Heart left ventricle (tissue), 16 donors: Measurements from ENCODE around the gene GALNT9. TPM values are rescaled to one million over a fixed set of nuclear protein-coding genes. Genes with fewer than 3 reads are reported as not detected.
"Not testable (repeated sequence)": the region's sequence is repeated elsewhere in the genome, so short reads cannot be mapped to it uniquely, and the experiment has no call there.

Experiments
- ATAC-seq, 4 donors: fragments of 200-7000 bp; cut with Tn5 transposase; one replicate each; pipeline ENCODE4 v1.9.1; 2020 to 2022; ENCODE audit warnings: moderate library complexity in 4 of 4, mild to moderate bottlenecking in 3 of 4, moderate number of reproducible peaks in 1 of 4
- DNase-seq, 5 donors: peaks; one replicate each; pipeline ENCODE4 v3.0.0-alpha.2; 2020
- H3K27ac ChIP-seq, 12 donors: fragments of 200-600 bp; sonication (generic) in 4 of 12; one replicate each; pipeline versions ENCODE4 v1.5.0 to v1.8.0; 2016 to 2022; ENCODE audit warnings: mild to moderate bottlenecking in 2 of 12
- H3K27me3 ChIP-seq, 9 donors: fragments of 200-600 bp; sonication (generic) in 2 of 9; one replicate each; pipeline versions ENCODE4 v1.5.1 to v1.8.0; 2016 to 2022; ENCODE audit warnings: mild to moderate bottlenecking in 3 of 9
- H3K36me3 ChIP-seq, 9 donors: fragments of 200-600 bp; sonication (generic) in 2 of 9; one replicate each; pipeline versions ENCODE4 v1.5.0 to v1.8.0; 2018 to 2022; ENCODE audit warnings: mild to moderate bottlenecking in 2 of 9
- H3K4me1 ChIP-seq, 12 donors: fragments of 200-600 bp; sonication (generic) in 4 of 12; one replicate each; pipeline versions ENCODE4 v1.5.0 to v1.8.0; 2016 to 2022; ENCODE audit warnings: mild to moderate bottlenecking in 3 of 12
- H3K4me3 ChIP-seq, 12 donors: fragments of 200-600 bp; sonication (generic) in 4 of 12; one replicate each; pipeline versions ENCODE4 v1.5.0 to v1.8.0; 2017 to 2022; ENCODE audit warnings: mild to moderate bottlenecking in 9 of 12, moderate library complexity in 4 of 12
- H3K9me3 ChIP-seq, 12 donors: fragments of 200-600 bp; sonication (generic) in 4 of 12; one replicate each; pipeline versions ENCODE4 v1.5.0 to v1.8.0; 2016 to 2022; ENCODE audit warnings: mild to moderate bottlenecking in 1 of 12
- CTCF ChIP-seq, 12 donors: fragments of 200-600 bp; sonication (generic) in 4 of 12; IDR thresholded peaks; one replicate each; pipeline versions ENCODE4 v1.5.0 to v1.8.0; 2018 to 2022; ENCODE audit warnings: antibody characterized with exemption in 12 of 12, mild to moderate bottlenecking in 5 of 12
- POLR2A ChIP-seq, 2 donors: fragments of 450-650 bp; IDR thresholded peaks; one replicate each; pipeline ENCODE4 v1.6.1; 2017; ENCODE audit warnings: antibody characterized with exemption in 2 of 2, mild to moderate bottlenecking in 2 of 2, moderate library complexity in 2 of 2
- whole genome bisulfite sequencing, 4 donors: extraction: QIAGEN DNeasy Blood & Tissue Kit in 2 of 4; methylation state at CpG; one replicate each; pipeline versions ENCODE4 v1.1.5 to v1.1.7; 2013 to 2018; 5-methylcytosine and 5-hydroxymethylcytosine counted together
- intact Hi-C, 10 donors: fragments of 100-400 bp; cut with DNase I; formaldehyde crosslinking; loops; one replicate each; pipeline versions ENCODE4 v1.11.1 to v1.14.2; 2022
- polyA plus RNA-seq, 2 donors: library from polyadenylated mRNA; stranded (reverse); fragments of 200-250 nt; gene quantifications; one replicate each; pipeline ENCODE4 v1.2.3, GENCODE V29; 2013
- total RNA-seq, 9 donors: library from RNA; depleted of rRNA in 2 of 9; stranded (reverse); fragments of >200 nt in 2 of 9; fragmentation: NEBNext Ultra II Directional in 3 of 9; extraction: Animal tissue kit (Norgen Biotek cat#: 25700) in 3 of 9; gene quantifications; one replicate each; pipeline versions ENCODE4 v1.1.0 to v1.2.4, GENCODE V29; 2016 to 2023
- donor health status: ischemic (EF 13 %, LVEDD 7.1; RV severe dilation, severe dysfunction).
- donor health status: healthy with polysubstance abuse.
- donor health status: DM: no; HTN: yes; CAD: no.
- donor health status: DM: no; HTN: no; CAD: no.
- donor health status: ischemic (EF 25% LVEDD 6.9; RV normal size, moderate dysfunction).
- donor health status: ischemic (EF 25% LVEDD 5.7; RV mildly dilated, moderate dysfunction).
- donor health status: healthy.
- donor health status: DM: yes; HTN: yes; CAD: no.
- donor health status: ischemic (EF 35%, LVEDD 5.7; RV mildly dilated, moderate dysfunction).
- donor health status: nonischemic (EF 11% LVEDD 7.7; RV severe dilation, severe dysfunction).
- donor health status: DM: yes; HTN: yes; CAD: no.
- donor health status: PGD.
- donor health status: ischemic (EF 29% LVEDD 5.4; RV normal size, mild dysfunction).
- donor health status: nonischemic (EF 23%, LVEDD 6.1; RV moderate dilation, normal function).

Gene GALNT9
- total and polyA plus RNA-seq, 11 donors: 10.3 TPM; not detected in 10

DNA sequence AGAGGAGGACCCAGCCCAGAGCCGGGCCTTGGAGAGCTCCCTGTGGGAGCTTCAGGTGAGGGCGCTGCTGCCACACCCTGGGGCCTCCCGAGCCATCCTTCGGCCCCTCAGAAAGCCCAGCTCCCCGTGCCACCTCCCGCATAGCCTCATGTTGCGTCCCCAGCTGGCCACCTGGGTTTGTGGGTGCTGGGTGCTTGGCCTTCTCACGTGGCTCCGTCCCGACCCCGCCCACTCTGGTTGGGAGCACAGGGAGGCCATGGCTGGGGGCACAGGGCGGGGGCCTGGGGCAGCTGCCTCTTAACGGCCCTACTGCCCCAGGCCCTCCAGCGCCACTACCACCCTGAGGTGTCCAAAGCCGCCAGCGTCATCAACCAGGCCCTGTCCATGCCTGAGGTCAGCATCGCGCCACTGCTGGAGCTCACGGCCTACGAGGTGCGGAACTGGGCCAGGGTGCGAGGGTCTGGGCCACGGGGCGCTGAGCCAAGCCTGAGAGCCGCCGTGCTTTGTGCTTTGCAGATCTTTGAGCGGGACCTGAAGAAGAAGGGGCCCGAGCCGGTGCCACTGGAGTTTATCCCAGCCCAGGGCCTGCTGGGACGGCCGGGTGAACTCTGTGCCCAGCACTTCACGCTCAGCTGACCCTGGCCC is 177.5 kb downstream of the GALNT9 start:
- Histone ChIP-seq H3K27me3 (no peaks in the 10 kb centered on the region), H3K27ac (no peak overlapping the region), H3K4me1 (peaks cover 0 to 12% (median 4%) of the 10 kb centered on the region in 12 donors), H3K9me3 (no peaks in the 10 kb centered on the region), H3K4me3 (no peak overlapping the region), H3K36me3 (peaks cover 0 to 37% (median 4%) of the 10 kb centered on the region in 9 donors)
- DNase-seq (peak in 3 of 5 donors; percentile 14 to 60 (median 26)), ATAC-seq (no peak)
- intact Hi-C loops: loop anchor here in 8 of 10 donors (5.0 to 10.0 kb wide), 6 partner anchors 263 to 793 kb away; partner anchors contain the start of genes P2RX2 (in 4 of the 8) and LRCOL1 (in 3 of the 8)
- 91 to 93% (median 92%) methylated on average over 21 to 32 of the region's 32 CpGs for WGBS, 4 donors
- TF ChIP-seq POLR2A (IDR thresholded peaks at IDR 0.05): no peak
- TF ChIP-seq CTCF (IDR thresholded peaks at IDR 0.05): no peak

DNA sequence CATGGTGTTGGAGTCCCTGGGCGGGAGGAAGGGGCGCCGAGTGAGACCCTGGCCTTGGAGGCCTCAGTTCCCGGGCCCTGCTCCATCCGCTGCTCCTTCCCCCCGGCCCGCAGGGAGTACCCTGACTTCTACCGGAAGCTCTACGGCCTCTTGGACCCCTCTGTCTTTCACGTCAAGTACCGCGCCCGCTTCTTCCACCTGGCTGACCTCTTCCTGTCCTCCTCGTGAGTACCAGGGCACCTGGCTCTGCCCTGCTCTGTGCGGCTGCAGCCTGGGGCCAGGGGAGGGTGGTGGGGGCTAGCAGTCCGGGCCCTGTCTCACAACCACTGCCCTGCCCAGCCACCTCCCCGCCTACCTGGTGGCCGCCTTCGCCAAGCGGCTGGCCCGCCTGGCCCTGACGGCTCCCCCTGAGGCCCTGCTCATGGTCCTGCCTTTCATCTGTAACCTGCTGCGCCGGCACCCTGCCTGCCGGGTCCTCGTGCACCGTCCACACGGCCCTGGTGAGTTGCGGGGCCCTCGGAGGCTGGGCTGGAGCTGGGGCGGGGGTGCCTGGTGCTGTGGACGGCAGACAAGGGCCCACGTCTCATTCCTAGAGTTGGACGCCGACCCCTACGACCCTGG is 178.1 kb downstream of the GALNT9 start:
- DNase-seq (peak in 2 of 5 donors; percentile 24 to 57), ATAC-seq (no peak)
- Histone ChIP-seq H3K27me3 (no peaks in the 10 kb centered on the region), H3K36me3 (peaks cover 0 to 37% (median 4%) of the 10 kb centered on the region in 9 donors), H3K9me3 (no peaks in the 10 kb centered on the region), H3K27ac (no peak overlapping the region), H3K4me3 (no peak overlapping the region), H3K4me1 (peaks cover 0 to 12% (median 4%) of the 10 kb centered on the region in 12 donors)
- 94 to 97% (median 95%) methylated on average over 20 to 36 of the region's 36 CpGs for WGBS, 4 donors
- TF ChIP-seq CTCF (IDR thresholded peaks at IDR 0.05): no peak
- TF ChIP-seq POLR2A (IDR thresholded peaks at IDR 0.05): no peak
- intact Hi-C loops: loop anchor here in 8 of 10 donors (5.0 to 10.0 kb wide), 6 partner anchors 264 to 794 kb away; partner anchors contain the start of genes P2RX2 (in 4 of the 8) and LRCOL1 (in 3 of the 8)

- Histone ChIP-seq H3K4me3 (no peak overlapping the region), H3K9me3 (no peaks in the 10 kb centered on the region), H3K4me1 (peaks cover 0 to 12% (median 5%) of the 10 kb centered on the region in 12 donors), H3K36me3 (peaks cover 0 to 37% (median 4%) of the 10 kb centered on the region in 9 donors), H3K27ac (no peak overlapping the region), H3K27me3 (no peaks in the 10 kb centered on the region)
- TF ChIP-seq POLR2A (IDR thresholded peaks at IDR 0.05) (no peak), CTCF (IDR thresholded peaks at IDR 0.05) (no peak)
- intact Hi-C loops: loop anchor here in 8 of 10 donors (5.0 to 10.0 kb wide), 6 partner anchors 264 to 794 kb away; partner anchors contain the start of genes P2RX2 (in 4 of the 8) and LRCOL1 (in 3 of the 8)
- WGBS, 4 donors: 92 to 100% (median 96%) methylated on average over 4 to 6 of the region's 6 CpGs
- peak in 1 of 5 donors; percentile 16 for DNase-seq
- no peak for ATAC-seq
Measured at GRCh38 chr12:132150780-132151144, 178.6 kb downstream of the GALNT9 start.

DNA sequence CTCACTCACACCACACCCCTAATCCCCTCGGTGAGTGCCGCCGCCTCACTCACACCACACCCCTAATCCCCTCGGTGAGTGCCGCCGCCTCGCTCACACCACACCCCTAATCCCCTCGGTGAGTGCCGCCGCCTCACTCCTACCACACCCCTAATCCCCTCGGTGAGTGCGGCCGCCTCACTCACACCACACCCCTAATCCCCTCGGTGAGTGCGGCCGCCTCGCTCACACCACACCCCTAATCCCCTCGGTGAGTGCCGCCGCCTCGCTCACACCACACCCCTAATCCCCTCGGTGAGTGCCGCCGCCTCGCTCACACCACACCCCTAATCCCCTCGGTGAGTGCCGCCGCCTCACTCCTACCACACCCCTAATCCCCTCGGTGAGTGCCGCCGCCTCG is 179.9 kb downstream of the GALNT9 start:
- intact Hi-C loops, H3K27ac ChIP-seq, H3K27me3 ChIP-seq, ATAC-seq, H3K4me3 ChIP-seq, DNase-seq, H3K9me3 ChIP-seq: not testable (repeated sequence)
- peaks cover 0 to 22% (median 14%) of the 10 kb centered on the region in 12 donors for H3K4me1 ChIP-seq
- WGBS, 4 donors: 92 to 98% (median 94%) methylated on average over 12 to 23 of the region's 32 CpGs
- H3K36me3 ChIP-seq: peaks cover 0 to 37% (median 4%) of the 10 kb centered on the region in 9 donors
